ENCODE measurements around the gene EXOC4.

Gene EXOC4

DNA sequence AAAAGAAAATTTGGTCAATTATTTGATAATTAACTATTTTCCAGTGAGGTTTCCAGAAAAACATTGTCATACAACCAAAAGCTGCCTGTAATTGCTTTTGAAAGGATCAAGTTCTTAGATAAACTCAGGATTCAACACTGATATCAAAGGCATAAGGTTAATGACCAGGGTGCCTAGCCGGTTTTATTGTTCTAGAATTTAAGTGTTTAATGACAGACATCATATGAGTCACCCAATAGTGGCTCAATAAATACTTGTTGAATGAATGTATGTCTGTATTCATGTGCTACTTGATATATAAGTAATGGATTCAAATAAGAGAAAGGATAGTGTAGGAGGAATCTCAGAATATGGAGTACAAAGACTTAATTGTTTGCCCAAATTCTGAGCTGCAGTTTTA is 678.2 kb downstream of the EXOC4 start:
- DNase-seq (ENCODE audit: low spot score): no peak
- Histone ChIP-seq H3K4me3 (no peak overlapping the region), H3K27ac (no peak overlapping the region)
- no peak for TF ChIP-seq CTCF (IDR thresholded peaks at IDR 0.05)

DNA sequence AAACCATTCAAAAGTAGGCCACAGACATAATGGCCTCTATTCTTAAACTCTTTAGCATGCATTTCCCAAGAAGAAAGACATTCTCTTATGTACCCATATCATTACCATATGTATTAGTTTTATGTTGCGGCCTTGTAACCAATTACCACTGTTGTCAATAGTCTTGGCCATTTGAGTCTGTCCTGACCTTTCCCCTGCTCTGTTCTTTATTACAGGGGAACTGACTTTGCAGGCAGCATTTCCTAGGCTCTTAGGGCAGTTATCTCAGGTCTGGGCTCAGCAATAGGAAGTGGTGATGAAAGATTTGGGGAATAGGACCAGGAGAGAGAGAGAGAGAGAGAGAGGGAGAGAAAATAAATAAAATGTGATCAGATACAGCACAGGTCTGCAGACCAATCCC is 679.7 kb downstream of the EXOC4 start:
- Histone ChIP-seq H3K27ac (no peak overlapping the region), H3K4me3 (no peak overlapping the region)
- TF ChIP-seq CTCF (IDR thresholded peaks at IDR 0.05): no peak
- no peak for DNase-seq (ENCODE audit: low spot score)

GRCh38 chr7:133934262-133934976 is 681.5 kb downstream of the EXOC4 start:
- no peak for DNase-seq (ENCODE audit: low spot score)
- TF ChIP-seq CTCF (IDR thresholded peaks at IDR 0.05): no peak
- Histone ChIP-seq H3K27ac (no peak overlapping the region), H3K4me3 (no peak overlapping the region)

DNA sequence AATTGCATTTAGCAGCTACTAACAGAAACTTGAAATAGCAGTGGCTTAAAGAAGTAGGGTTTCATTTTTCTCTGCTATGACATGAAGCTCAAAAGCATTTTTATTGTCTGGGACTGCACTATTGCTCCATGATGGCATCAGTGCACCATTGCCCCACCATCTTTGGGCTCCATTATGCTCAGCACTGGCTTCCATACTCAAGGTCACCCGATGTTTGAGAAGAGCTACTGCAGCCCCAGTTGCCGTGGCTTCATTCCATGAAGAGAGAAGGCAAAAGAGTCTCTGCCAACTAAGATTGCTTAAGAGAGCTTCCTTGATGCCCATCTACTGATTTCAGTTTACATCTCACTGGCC is 682.1 kb downstream of the EXOC4 start:
- H3K4me3 ChIP-seq: no peak overlapping the region
- no peak overlapping the region for H3K27ac ChIP-seq
- no peak for DNase-seq (ENCODE audit: low spot score)
- TF ChIP-seq CTCF (IDR thresholded peaks at IDR 0.05): no peak

- TF ChIP-seq CTCF (IDR thresholded peaks at IDR 0.05): no peak
- H3K4me3 ChIP-seq: no peak overlapping the region
- DNase-seq (ENCODE audit: low spot score): no peak
- no peak overlapping the region for H3K27ac ChIP-seq
Measured at GRCh38 chr7:133936074-133936473, 683.2 kb downstream of the EXOC4 start.

GRCh38 chr7:133937786-133938185 is 684.9 kb downstream of the EXOC4 start:
- TF ChIP-seq CTCF (IDR thresholded peaks at IDR 0.05): no peak
- no peak overlapping the region for H3K27ac ChIP-seq
- DNase-seq (ENCODE audit: low spot score): no peak
- no peak overlapping the region for H3K4me3 ChIP-seq

- TF ChIP-seq CTCF (IDR thresholded peaks at IDR 0.05): no peak
Measured at GRCh38 chr7:133940368-133940767, 687.5 kb downstream of the EXOC4 start.

More at GRCh38 chr7:133940368-133940767, 687.5 kb downstream of the EXOC4 start:
- H3K4me3 ChIP-seq: no peak overlapping the region
- H3K27ac ChIP-seq: no peak overlapping the region
- DNase-seq (ENCODE audit: low spot score): no peak

Measured in coronary artery (tissue), 2 donors.